HG03432 (cell line): ENCODE measurements around the gene MICAL2.

Experiments
- ATAC-seq: cut with Tn5 transposase; IDR thresholded peaks from one replicate; pipeline ENCODE4 v1.9.1; 2021; ENCODE audit warnings: mild to moderate bottlenecking, moderate library complexity; ENCODE audit not compliant: unreplicated experiment

The MICAL2 gene

GRCh38 chr11:12098601-12099000, 11.8 kb upstream of the MICAL2 start:
- no peak for ATAC-seq

GRCh38 chr11:12099132-12099873, 11.1 kb upstream of the MICAL2 start:
- ATAC-seq, result no peak

- ATAC-seq, result no peak
These were observed 10.0 kb upstream of the MICAL2 start for GRCh38 chr11:12100429-12100828.

- no peak for ATAC-seq
These were observed 9.5 kb upstream of the MICAL2 start for GRCh38 chr11:12100841-12101242.

GRCh38 chr11:12101318-12101717, 9.1 kb upstream of the MICAL2 start:
- ATAC-seq, result no peak

GRCh38 chr11:12102588-12103410, 7.6 kb upstream of the MICAL2 start:
- no peak for ATAC-seq

GRCh38 chr11:12103411-12104225, 6.8 kb upstream of the MICAL2 start:
- ATAC-seq, result no peak

- no peak for ATAC-seq
These were observed 4.9 kb upstream of the MICAL2 start for GRCh38 chr11:12105471-12105870.

- no peak for ATAC-seq
These were observed 4.3 kb upstream of the MICAL2 start for GRCh38 chr11:12106101-12106500.

- no peak for ATAC-seq
These were observed 3.9 kb upstream of the MICAL2 start for GRCh38 chr11:12106501-12106900.

GRCh38 chr11:12108875-12109453, 1.4 kb upstream of the MICAL2 start:
- ATAC-seq, result no peak

- no peak for ATAC-seq
These were observed 696 bp upstream of the MICAL2 start for GRCh38 chr11:12109591-12110196.

GRCh38 chr11:12110714-12111548, 541 bp downstream of the MICAL2 start:
- peak; percentile 42 for ATAC-seq

- ATAC-seq, result no peak
These were observed 1.4 kb downstream of the MICAL2 start for GRCh38 chr11:12111549-12112520.

- no peak for ATAC-seq
These were observed 2.4 kb downstream of the MICAL2 start for GRCh38 chr11:12112750-12113149.

GRCh38 chr11:12113294-12113693, 2.9 kb downstream of the MICAL2 start:
- no peak for ATAC-seq

GRCh38 chr11:12114193-12115033, 4.0 kb downstream of the MICAL2 start:
- ATAC-seq, result no peak
